H4 (cell line): ENCODE data around the gene NUDT17. TPM values are rescaled to one million over a fixed set of nuclear protein-coding genes. Genes with fewer than 3 reads are reported as not detected.

Experiments used
- DNase-seq: peaks from one replicate; pipeline ENCODE4 v3.0.0-alpha.2; 2015; ENCODE audit warnings: low spot score
- total RNA-seq: library from RNA; depleted of rRNA; stranded (reverse); fragments of >200 nt; shearing (Covaris generic); gene quantifications from 2 replicates; pipeline ENCODE4 v1.2.3, GENCODE V29; 2014; rRNA removed

NUDT17 gene
- total RNA-seq, 1 experiment from 2014 or later = 10.3 TPM

- DNase-seq = no peak
Measured at GRCh38 chr1:145889722-145890121, 44.3 kb downstream of the NUDT17 start.

DNA sequence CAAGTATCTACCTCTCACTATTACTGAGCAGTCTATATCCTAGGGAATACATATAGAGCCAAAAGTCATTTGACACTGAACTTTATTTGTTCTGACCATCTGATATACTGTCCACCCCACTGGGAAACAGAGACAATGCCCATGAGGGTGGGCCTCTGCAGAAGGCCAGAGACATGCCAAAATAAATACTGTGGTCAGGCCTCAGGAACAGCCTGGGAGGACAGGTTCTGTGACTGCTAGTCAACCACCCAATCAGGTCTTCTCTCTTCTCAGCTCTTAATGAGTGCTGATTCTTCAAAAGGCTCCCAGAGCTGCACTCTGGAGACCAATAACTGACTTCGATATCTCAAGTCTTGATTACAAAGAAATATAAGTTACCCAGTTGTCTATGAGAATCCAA is 45.7 kb downstream of the NUDT17 start:
- DNase-seq = no peak

DNA sequence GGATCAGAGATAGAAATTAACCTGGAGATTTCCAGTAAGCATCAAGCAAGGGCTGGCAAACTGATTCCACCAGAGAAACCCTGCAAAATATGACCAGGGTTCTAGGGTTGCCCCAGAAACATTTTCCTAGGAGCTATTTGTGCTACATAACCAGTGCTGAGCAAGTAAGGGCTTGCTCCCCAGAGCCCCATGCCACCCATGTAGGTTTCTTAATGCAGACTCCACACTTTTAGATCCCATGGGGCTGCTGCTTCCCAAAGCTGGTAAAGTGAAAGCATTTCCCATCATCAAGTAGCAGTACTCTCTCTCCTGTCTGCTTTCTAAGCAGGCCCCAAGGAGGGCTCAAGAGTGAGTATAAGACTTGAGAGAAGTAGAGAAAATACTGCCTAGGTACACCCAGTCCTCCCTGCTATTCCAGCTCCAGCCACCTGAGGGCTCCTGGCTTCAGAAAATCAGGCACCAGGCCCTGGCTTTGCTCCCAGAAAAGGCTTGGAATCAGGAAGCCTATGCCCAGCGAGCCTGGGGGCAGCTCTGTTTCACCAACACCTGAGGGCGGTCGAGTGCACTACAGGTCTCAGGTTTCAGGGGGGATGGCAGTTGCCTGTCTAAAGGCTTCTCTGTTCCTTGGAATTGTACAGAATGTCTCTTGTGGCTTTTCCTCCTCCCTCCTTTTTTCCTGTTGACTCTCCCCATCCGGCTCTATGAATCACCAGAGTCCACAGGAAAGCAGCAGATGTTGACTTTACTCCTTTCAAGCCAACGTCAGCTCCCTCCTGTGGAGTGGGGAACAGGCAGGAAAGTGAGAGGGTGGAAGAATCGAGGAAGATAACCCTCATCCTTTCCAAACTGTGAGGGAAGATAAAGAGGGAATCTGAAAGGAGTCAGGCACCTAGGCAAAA is 46.4 kb downstream of the NUDT17 start:
- peak; percentile 100 for DNase-seq

GRCh38 chr1:145892486-145893087 is 47.2 kb downstream of the NUDT17 start:
- no peak for DNase-seq

DNA sequence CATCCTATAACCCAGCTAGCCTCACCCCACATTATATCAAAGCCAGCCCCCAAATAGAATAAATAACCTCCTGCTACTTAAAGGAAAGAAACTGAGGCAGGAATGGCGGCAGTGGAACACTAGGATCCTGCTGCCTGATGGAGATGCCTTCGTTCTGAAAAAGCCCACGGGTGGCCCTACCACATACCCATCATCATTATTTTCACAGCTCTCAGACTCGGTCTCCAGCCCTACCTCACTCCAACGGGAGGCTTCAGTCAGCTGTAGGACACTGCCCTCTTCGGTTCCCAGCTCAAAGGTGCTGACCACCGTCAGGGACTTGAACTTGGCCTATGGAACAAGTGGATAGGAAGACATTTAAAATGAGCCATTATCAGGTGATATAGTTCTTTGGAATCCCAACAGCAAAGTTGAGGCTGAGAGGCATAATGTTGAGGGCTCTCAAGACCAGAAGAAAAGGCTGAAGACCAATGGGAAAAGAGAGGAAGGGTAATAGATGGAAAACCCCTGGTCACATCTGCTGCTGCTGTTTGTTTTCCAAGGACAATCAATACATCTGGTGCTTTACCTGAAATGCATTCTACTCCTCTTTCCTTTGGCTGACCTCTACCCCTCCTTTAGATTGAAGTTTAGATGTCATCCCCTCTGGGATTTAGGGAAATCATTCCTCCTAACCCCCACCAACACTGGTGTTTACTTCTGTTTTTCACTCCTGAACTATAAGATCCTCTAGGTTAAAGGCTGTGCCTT is 48.1 kb downstream of the NUDT17 start:
- DNase-seq = no peak

- no peak for DNase-seq
Measured at GRCh38 chr1:145895471-145895870, 50.0 kb downstream of the NUDT17 start.

GRCh38 chr1:145897969-145898368 is 52.5 kb downstream of the NUDT17 start:
- no peak for DNase-seq

Other genes starting within 250 kb of the NUDT17 start
- 33.7 TPM in 2 replicates for gene GPR89A, start 237.6 kb upstream of the NUDT17 start, total RNA-seq
- gene PDZK1, start 138.3 kb upstream of the NUDT17 start, total RNA-seq = not detected in 2 replicates
- gene CD160, start 126.1 kb upstream of the NUDT17 start, total RNA-seq = not detected in 2 replicates
- 6.3 and 6.6 TPM in 2 replicates for gene RNF115, start 21.5 kb upstream of the NUDT17 start, total RNA-seq
- 30.1 and 34.9 TPM in 2 replicates for gene POLR3C, start 21.4 kb upstream of the NUDT17 start, total RNA-seq
- gene PIAS3, start 13.5 kb downstream of the NUDT17 start, total RNA-seq = 10.2 and 12.8 TPM in 2 replicates
- not detected in 2 replicates for gene ANKRD35, start 40.2 kb downstream of the NUDT17 start, total RNA-seq
- gene ITGA10, start 64.4 kb downstream of the NUDT17 start, total RNA-seq = 0.08 and 0.27 TPM in 2 replicates
- 24.4 and 37.4 TPM in 2 replicates for gene PEX11B, start 73.1 kb downstream of the NUDT17 start, total RNA-seq
- 335 and 394 TPM in 2 replicates for gene RBM8A, start 81.9 kb downstream of the NUDT17 start, total RNA-seq
- 15.1 and 18.7 TPM in 2 replicates for gene LIX1L, start 112.4 kb downstream of the NUDT17 start, total RNA-seq
- gene ANKRD34A, start 118.9 kb downstream of the NUDT17 start, total RNA-seq = 0.54 and 0.70 TPM in 2 replicates
- 16.9 and 21.2 TPM in 2 replicates for gene POLR3GL, start 119.1 kb downstream of the NUDT17 start, total RNA-seq
- gene TXNIP, start 150.9 kb downstream of the NUDT17 start, total RNA-seq = 101 and 102 TPM in 2 replicates
- gene HJV, start 176.1 kb downstream of the NUDT17 start, total RNA-seq = not detected in 2 replicates